ENCODE data around the gene PLXNA3. TPM values are rescaled to one million over a fixed set of nuclear protein-coding genes. Genes with fewer than 3 reads are reported as not detected.
A peak's percentile ranks its signal among the peaks of the same experiment; 100 is the strongest.

Gene PLXNA3
- polyA plus RNA-seq, 3 donors, result 0.02 to 10.9 TPM; not detected in 1

GRCh38 chrX:154441984-154442707 is 15.9 kb upstream of the PLXNA3 start:
- DNase-seq, result no peak
- H3K79me2 ChIP-seq (ENCODE audit: insufficient read depth, low read length), result peaks cover 44% of the 10 kb centered on the region
- Mint-ChIP-seq H3K9me3 (peaks cover 0 to 15% (median 7%) of the 10 kb centered on the region in 7 donors), H3K4me3 (no peak overlapping the region), H3K27ac (peak overlapping the region in 5 of 7 donors; percentile 26 to 68 (median 36)), H3K27me3 (ENCODE audit: low read depth in 3 of 3) (peaks cover 0 to 14% (median 0%) of the 10 kb centered on the region in 3 donors), H3K4me1 (peaks cover 21% of the 10 kb centered on the region), H3K36me3 (peaks cover 43 to 61% of the 10 kb centered on the region in 2 donors)
- no peaks in the 10 kb centered on the region for H3K27me3 ChIP-seq (ENCODE audit: control insufficient read depth in 2 of 2, insufficient read depth in 2 of 2, low read length in 2 of 2)
- peaks cover 24% of the 10 kb centered on the region for H4K20me1 ChIP-seq (ENCODE audit: insufficient read depth, low read length)
- H3K36me3 ChIP-seq (replicated peaks in 1 of 2; ENCODE audit: control insufficient read depth in 1 of 2, insufficient read depth in 2 of 2, low read length in 2 of 2), result peaks cover 32 to 39% of the 10 kb centered on the region in 2 donors
- no peak overlapping the region for H2AFZ ChIP-seq (ENCODE audit: insufficient read depth, low read depth, low read length, poor library complexity, severe bottlenecking)
- WGBS (ENCODE audit: insufficient coverage), result 94% methylated on average over 16 of the region's 21 CpGs
- H3K4me2 ChIP-seq (replicated peaks; ENCODE audit: extremely low read depth, low read length, poor library complexity, severe bottlenecking), result no peak overlapping the region
- H3K4me3 ChIP-seq (replicated peaks in 1 of 3; ENCODE audit: low read depth in 2 of 3, low read length in 3 of 3), result no peak overlapping the region
- no peak overlapping the region for H3K27ac ChIP-seq (ENCODE audit: low read depth in 1 of 2, low read length in 2 of 2)
- no peak overlapping the region for H3K9ac ChIP-seq (ENCODE audit: insufficient read depth, low read length, poor library complexity, severe bottlenecking)
- peaks cover 24 to 34% of the 10 kb centered on the region in 2 donors for H3K4me1 ChIP-seq (ENCODE audit: control insufficient read depth in 1 of 2, insufficient read depth in 2 of 2, low read length in 2 of 2)
- intact Hi-C loops (cut with micrococcal nuclease), result loop anchor here in 1 of 2 donors (5.0 kb wide), 1 partner anchor 35 kb away; the partner anchor contains the start of gene LAGE3
- TF ChIP-seq, protein P1, sequence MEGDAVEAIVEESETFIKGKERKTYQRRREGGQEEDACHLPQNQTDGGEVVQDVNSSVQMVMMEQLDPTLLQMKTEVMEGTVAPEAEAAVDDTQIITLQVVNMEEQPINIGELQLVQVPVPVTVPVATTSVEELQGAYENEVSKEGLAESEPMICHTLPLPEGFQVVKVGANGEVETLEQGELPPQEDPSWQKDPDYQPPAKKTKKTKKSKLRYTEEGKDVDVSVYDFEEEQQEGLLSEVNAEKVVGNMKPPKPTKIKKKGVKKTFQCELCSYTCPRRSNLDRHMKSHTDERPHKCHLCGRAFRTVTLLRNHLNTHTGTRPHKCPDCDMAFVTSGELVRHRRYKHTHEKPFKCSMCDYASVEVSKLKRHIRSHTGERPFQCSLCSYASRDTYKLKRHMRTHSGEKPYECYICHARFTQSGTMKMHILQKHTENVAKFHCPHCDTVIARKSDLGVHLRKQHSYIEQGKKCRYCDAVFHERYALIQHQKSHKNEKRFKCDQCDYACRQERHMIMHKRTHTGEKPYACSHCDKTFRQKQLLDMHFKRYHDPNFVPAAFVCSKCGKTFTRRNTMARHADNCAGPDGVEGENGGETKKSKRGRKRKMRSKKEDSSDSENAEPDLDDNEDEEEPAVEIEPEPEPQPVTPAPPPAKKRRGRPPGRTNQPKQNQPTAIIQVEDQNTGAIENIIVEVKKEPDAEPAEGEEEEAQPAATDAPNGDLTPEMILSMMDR (IDR thresholded peaks at IDR 0.05), result no peak
- H3K9me3 ChIP-seq (replicated peaks in 1 of 2; ENCODE audit: control insufficient read depth in 1 of 2, insufficient read depth in 1 of 2, low read length in 2 of 2), result peaks cover 0 to 5% of the 10 kb centered on the region in 2 donors

- Histone ChIP-seq H3K79me2 (ENCODE audit: insufficient read depth, low read length) (peaks cover 31% of the 10 kb centered on the region), H4K20me1 (ENCODE audit: insufficient read depth, low read length) (peaks cover 24% of the 10 kb centered on the region), H2AFZ (ENCODE audit: insufficient read depth, low read depth, low read length, poor library complexity, severe bottlenecking) (peak overlapping the region; percentile 59), H3K4me1 (ENCODE audit: control insufficient read depth in 1 of 2, insufficient read depth in 2 of 2, low read length in 2 of 2) (peaks cover 16 to 23% of the 10 kb centered on the region in 2 donors), H3K36me3 (replicated peaks in 1 of 2; ENCODE audit: control insufficient read depth in 1 of 2, insufficient read depth in 2 of 2, low read length in 2 of 2) (peaks cover 43 to 44% of the 10 kb centered on the region in 2 donors), H3K4me2 (replicated peaks; ENCODE audit: extremely low read depth, low read length, poor library complexity, severe bottlenecking) (peak overlapping the region; percentile 80), H3K9me3 (replicated peaks in 1 of 2; ENCODE audit: control insufficient read depth in 1 of 2, insufficient read depth in 1 of 2, low read length in 2 of 2) (peaks cover 0 to under 1% of the 10 kb centered on the region in 2 donors), H3K9ac (ENCODE audit: insufficient read depth, low read length, poor library complexity, severe bottlenecking) (peak overlapping the region; percentile 50), H3K4me3 (replicated peaks in 1 of 3; ENCODE audit: low read depth in 2 of 3, low read length in 3 of 3) (peak overlapping the region in 2 of 3 experiments; percentile 21 to 63), H3K27me3 (ENCODE audit: control insufficient read depth in 2 of 2, insufficient read depth in 2 of 2, low read length in 2 of 2) (no peaks in the 10 kb centered on the region), H3K27ac (ENCODE audit: low read depth in 1 of 2, low read length in 2 of 2) (peak overlapping the region; percentile 23 to 70)
- peaks cover 49 to 70% of the 10 kb centered on the region in 2 donors for H3K36me3 Mint-ChIP-seq
- no peak for DNase-seq
- peaks cover 0 to 13% (median 0%) of the 10 kb centered on the region in 3 donors for H3K27me3 Mint-ChIP-seq (ENCODE audit: low read depth in 3 of 3)
- peak overlapping the region; percentile 81 to 90 (median 85) for H3K27ac Mint-ChIP-seq
- TF ChIP-seq, protein P1 (IDR thresholded peaks at IDR 0.05), result no peak
- peak overlapping the region; percentile 37 to 67 for H3K4me3 Mint-ChIP-seq
- H3K4me1 Mint-ChIP-seq, result peaks cover 13% of the 10 kb centered on the region
- intact Hi-C loops (cut with micrococcal nuclease), result loop anchor here in 1 of 2 donors (5.0 kb wide), 1 partner anchor 34 kb away; the partner anchor contains the start of gene LAGE3
- WGBS (ENCODE audit: insufficient coverage), result 0% methylated on average over 4 of the region's 10 CpGs
- H3K9me3 Mint-ChIP-seq, result peaks cover 0 to 6% (median 0%) of the 10 kb centered on the region in 7 donors
Measured at GRCh38 chrX:154443479-154443910, 14.6 kb upstream of the PLXNA3 start.

Measured in CD14-positive monocyte (primary cell).